ENCODE measurements around the gene DDRGK1.

GRCh38 chr20:3195590-3196237, 8.8 kb downstream of the DDRGK1 start:
- TF ChIP-seq, protein P1, sequence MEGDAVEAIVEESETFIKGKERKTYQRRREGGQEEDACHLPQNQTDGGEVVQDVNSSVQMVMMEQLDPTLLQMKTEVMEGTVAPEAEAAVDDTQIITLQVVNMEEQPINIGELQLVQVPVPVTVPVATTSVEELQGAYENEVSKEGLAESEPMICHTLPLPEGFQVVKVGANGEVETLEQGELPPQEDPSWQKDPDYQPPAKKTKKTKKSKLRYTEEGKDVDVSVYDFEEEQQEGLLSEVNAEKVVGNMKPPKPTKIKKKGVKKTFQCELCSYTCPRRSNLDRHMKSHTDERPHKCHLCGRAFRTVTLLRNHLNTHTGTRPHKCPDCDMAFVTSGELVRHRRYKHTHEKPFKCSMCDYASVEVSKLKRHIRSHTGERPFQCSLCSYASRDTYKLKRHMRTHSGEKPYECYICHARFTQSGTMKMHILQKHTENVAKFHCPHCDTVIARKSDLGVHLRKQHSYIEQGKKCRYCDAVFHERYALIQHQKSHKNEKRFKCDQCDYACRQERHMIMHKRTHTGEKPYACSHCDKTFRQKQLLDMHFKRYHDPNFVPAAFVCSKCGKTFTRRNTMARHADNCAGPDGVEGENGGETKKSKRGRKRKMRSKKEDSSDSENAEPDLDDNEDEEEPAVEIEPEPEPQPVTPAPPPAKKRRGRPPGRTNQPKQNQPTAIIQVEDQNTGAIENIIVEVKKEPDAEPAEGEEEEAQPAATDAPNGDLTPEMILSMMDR (IDR thresholded peaks at IDR 0.05): no peak
- TF ChIP-seq POLR2A (IDR thresholded peaks at IDR 0.05) (no peak), EP300 (IDR thresholded peaks at IDR 0.05) (no peak)

Measured in tibial nerve (tissue), 4 donors.